ENCODE measurements around the gene GRIN2A. TPM values are rescaled to one million over a fixed set of nuclear protein-coding genes. Genes with fewer than 3 reads are reported as not detected.

GRIN2A gene
- total and polyA plus RNA-seq, 2 of the 8 experiments (the other 6 are each of a cell fraction or from before 2014, with no cell fraction given) = 0.18 to 1.8 TPM

DNA sequence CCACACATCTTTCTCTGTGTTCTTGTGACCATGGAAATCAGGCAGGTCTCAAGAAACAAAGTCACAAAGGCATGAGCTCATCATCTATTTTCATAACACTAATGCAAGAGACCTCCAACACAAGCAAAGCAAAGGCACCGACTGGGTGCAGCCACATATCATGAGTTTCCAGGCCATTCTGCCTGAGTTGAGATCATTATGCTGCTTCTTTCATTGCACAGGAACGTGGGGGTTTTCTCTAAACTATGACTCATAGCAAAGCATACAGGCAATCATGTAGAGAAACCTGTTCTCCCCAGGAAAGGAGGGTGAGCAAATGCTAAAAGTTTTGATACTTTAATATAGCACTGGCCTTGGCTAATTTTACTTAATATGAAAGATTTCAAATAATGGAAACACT lies 60.7 kb downstream of the GRIN2A start (continued):
- no peak for TF ChIP-seq YY1 (IDR thresholded peaks at IDR 0.05; ENCODE audit: low read depth, low read length)
- TF ChIP-seq, protein P1, sequence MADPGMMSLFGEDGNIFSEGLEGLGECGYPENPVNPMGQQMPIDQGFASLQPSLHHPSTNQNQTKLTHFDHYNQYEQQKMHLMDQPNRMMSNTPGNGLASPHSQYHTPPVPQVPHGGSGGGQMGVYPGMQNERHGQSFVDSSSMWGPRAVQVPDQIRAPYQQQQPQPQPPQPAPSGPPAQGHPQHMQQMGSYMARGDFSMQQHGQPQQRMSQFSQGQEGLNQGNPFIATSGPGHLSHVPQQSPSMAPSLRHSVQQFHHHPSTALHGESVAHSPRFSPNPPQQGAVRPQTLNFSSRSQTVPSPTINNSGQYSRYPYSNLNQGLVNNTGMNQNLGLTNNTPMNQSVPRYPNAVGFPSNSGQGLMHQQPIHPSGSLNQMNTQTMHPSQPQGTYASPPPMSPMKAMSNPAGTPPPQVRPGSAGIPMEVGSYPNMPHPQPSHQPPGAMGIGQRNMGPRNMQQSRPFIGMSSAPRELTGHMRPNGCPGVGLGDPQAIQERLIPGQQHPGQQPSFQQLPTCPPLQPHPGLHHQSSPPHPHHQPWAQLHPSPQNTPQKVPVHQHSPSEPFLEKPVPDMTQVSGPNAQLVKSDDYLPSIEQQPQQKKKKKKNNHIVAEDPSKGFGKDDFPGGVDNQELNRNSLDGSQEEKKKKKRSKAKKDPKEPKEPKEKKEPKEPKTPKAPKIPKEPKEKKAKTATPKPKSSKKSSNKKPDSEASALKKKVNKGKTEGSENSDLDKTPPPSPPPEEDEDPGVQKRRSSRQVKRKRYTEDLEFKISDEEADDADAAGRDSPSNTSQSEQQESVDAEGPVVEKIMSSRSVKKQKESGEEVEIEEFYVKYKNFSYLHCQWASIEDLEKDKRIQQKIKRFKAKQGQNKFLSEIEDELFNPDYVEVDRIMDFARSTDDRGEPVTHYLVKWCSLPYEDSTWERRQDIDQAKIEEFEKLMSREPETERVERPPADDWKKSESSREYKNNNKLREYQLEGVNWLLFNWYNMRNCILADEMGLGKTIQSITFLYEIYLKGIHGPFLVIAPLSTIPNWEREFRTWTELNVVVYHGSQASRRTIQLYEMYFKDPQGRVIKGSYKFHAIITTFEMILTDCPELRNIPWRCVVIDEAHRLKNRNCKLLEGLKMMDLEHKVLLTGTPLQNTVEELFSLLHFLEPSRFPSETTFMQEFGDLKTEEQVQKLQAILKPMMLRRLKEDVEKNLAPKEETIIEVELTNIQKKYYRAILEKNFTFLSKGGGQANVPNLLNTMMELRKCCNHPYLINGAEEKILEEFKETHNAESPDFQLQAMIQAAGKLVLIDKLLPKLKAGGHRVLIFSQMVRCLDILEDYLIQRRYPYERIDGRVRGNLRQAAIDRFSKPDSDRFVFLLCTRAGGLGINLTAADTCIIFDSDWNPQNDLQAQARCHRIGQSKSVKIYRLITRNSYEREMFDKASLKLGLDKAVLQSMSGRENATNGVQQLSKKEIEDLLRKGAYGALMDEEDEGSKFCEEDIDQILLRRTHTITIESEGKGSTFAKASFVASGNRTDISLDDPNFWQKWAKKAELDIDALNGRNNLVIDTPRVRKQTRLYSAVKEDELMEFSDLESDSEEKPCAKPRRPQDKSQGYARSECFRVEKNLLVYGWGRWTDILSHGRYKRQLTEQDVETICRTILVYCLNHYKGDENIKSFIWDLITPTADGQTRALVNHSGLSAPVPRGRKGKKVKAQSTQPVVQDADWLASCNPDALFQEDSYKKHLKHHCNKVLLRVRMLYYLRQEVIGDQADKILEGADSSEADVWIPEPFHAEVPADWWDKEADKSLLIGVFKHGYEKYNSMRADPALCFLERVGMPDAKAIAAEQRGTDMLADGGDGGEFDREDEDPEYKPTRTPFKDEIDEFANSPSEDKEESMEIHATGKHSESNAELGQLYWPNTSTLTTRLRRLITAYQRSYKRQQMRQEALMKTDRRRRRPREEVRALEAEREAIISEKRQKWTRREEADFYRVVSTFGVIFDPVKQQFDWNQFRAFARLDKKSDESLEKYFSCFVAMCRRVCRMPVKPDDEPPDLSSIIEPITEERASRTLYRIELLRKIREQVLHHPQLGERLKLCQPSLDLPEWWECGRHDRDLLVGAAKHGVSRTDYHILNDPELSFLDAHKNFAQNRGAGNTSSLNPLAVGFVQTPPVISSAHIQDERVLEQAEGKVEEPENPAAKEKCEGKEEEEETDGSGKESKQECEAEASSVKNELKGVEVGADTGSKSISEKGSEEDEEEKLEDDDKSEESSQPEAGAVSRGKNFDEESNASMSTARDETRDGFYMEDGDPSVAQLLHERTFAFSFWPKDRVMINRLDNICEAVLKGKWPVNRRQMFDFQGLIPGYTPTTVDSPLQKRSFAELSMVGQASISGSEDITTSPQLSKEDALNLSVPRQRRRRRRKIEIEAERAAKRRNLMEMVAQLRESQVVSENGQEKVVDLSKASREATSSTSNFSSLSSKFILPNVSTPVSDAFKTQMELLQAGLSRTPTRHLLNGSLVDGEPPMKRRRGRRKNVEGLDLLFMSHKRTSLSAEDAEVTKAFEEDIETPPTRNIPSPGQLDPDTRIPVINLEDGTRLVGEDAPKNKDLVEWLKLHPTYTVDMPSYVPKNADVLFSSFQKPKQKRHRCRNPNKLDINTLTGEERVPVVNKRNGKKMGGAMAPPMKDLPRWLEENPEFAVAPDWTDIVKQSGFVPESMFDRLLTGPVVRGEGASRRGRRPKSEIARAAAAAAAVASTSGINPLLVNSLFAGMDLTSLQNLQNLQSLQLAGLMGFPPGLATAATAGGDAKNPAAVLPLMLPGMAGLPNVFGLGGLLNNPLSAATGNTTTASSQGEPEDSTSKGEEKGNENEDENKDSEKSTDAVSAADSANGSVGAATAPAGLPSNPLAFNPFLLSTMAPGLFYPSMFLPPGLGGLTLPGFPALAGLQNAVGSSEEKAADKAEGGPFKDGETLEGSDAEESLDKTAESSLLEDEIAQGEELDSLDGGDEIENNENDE (IDR thresholded peaks at IDR 0.05; ENCODE audit: insufficient replicate concordance, low read length) = no peak
